HG02610 (cell line): ENCODE measurements around the gene GNG7.
"Not testable (repeated sequence)": the region's sequence is repeated elsewhere in the genome, so short reads cannot be mapped to it uniquely, and the experiment has no call there.

Source experiments
- ATAC-seq: cut with Tn5 transposase; IDR thresholded peaks from one replicate; pipeline ENCODE4 v1.9.1; 2021; ENCODE audit warnings: mild to moderate bottlenecking, moderate library complexity; ENCODE audit not compliant: unreplicated experiment

GNG7 gene

DNA sequence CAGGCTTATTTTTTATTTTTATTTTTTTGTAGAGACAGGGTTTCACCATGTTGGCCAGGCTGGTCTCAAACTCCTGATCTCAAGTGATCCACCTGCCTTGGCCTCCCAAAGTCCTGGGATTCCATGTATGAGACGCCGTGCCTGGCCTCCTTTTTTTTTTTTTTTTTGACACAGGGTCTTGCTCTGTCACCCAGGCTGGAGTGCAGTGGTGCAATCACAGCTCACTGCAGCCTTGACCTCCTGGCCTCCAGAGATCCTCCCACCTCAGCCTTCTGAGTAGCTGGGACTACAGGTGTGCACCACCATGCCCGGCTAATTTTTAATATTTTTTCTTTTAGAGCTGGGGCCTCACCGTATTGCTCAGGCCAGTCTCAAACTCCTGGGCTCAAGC is 159.4 kb downstream of the GNG7 start:
- not testable (repeated sequence) for ATAC-seq

DNA sequence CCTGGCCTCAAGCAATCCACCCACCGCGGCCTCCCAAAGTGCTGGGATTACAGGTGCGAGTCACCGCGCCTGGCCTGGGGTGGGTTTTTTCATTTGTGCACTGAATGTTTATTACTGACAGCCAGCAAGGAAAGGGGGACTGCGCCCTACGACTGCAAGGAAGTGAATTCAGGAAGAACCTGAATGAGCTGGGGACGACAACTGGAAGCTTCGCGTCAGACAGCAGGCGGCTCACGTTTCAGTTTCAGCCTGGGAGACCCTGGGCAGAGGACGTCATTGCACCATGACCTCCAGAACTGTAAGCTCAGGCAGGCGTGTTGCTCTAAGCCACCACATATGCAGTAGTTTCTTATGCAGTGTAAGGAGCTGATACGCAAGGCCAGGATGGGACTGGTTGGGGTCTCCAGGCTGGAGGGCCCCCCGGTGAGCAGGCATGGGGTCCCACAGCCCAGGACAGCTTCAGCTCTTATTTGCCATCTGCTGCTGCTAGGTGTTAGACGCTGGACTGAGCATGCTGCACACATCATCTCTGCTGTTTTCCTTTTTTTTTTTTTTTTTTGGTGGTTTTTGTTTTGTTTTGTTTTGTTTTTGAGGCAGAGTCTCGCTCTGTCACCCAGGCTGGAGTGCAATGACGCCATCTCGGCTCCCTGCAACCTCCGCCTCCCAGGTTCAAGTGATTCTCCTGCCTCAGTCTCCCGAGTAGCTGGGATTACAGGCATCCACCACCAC is 160.0 kb downstream of the GNG7 start:
- ATAC-seq = no peak

DNA sequence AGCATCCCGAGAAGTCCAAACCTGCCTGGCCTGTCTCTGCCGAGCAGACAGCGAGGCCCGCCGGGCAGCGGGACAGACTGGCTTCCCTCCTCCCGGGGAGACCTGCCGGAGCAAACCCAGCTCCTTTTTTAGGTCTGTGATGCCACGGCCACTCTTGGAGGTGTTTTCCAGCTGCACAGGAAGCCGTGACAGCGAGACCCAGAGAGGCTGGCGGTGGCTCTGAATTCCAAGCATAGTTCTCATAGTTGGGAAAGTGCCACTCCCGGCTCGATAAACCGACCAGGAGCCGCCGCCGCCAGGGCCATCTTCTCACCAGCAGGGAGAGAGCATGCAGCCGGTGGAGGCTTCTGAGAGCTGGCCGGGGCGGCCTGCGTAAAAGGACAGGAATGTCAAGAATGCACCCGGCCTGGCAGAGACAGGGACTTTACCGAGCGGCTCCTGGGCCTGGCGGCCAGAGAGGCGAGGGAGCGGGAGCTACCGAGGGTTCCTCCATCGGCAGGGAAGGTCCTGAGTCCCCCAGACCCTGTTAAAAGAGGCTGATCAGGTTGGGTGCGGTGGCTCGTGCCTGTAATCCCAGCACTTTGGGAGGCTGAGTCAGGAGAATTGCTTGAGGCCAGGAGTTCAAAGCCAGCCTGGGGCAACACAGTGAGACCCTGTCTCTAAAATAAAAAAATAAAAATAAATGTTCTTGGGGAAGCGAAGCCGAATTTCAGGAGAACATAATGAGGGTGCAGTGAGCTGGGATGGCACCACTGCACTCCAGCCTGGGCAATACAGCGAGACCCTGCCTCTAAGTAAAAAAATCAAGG is 161.6 kb downstream of the GNG7 start:
- ATAC-seq = no peak

DNA sequence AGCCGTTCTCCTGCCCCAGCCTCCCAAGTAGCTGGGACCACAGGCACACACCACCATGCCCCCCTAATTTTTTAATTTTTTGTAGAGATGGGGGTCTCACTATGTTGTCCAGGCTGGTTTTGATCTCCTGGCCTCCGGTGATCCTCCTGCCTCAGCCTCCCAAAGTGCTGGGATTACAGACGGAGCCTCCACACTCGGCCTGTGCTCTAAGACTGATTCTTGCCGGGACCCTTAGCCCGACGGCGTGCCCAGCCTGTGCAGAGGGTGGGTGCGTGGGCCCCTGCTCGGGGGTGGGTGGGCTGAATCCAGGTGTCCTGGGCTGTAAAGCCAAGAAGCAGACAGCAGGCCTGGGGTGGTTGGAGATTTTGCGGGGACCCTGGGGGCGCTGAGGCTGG is 162.2 kb downstream of the GNG7 start:
- ATAC-seq = no peak

DNA sequence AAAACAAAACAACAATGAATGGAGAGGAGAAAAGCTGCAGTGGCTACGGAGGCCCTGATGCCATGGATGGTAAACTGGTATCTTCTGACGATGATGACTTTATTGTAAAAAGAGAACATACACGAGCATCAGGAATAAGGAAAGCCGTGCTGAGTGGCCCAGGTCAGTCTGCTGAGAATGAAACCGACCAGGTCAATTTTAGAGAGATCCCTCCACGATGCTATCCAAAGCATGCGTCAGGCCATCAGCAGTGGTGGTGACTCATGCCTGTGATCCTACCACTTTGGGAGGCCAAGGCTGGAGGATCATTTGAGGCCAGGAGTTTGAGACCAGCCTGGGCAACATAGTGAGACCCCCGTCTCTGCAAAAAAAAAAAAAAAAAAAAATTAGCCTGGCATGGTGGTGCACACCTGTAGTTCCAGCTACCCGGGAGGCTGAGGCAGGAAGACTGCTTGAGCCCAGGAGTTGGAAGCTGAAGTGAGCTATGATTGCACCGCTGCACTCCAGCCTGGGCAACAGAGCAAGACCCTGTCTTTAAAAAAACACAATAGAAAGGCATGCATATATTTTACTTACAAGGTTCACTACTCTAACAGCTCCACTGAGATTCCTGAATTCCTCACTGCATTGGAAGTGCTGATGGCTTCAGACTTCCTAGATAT is 164.3 kb downstream of the GNG7 start:
- ATAC-seq = no peak

DNA sequence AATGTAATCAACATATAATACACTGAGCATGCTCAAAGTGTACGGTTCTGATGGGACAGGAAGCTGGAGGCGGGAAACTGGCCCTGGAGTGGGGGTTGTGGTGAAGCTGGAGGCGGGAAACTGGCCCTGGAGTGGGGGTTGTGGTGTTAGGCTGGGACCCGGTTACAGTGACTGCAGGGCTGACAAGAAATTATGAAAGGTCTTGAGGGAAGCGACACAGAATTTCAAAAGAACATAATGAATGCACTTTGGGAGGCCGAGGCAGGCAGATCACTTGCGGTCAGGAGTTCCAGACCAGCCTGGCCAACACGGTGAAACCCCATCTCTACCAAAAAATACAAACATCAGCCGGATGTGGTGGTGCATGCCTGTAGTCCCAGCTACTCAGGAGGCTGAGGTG is 164.9 kb downstream of the GNG7 start:
- not testable (repeated sequence) for ATAC-seq

DNA sequence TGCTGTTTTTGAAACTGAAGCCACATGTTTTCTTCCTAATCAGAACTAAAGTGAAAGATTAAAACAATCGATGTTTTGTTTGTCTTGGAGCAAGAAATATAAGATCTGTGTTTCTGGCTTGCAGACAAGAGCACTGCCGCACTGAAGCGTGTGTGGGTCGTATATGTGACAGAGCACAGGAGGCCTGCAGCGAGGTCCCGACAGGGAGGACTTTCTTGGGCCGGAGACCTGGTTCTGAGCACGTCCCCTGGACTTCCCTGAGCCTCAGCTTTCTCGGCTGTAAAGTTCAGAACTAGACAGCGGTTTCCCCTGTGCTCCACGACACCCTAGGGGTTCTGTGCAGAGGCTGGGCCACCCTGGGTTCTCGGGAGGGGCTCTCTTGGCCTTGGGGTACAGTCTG is 166.0 kb downstream of the GNG7 start:
- ATAC-seq = no peak

DNA sequence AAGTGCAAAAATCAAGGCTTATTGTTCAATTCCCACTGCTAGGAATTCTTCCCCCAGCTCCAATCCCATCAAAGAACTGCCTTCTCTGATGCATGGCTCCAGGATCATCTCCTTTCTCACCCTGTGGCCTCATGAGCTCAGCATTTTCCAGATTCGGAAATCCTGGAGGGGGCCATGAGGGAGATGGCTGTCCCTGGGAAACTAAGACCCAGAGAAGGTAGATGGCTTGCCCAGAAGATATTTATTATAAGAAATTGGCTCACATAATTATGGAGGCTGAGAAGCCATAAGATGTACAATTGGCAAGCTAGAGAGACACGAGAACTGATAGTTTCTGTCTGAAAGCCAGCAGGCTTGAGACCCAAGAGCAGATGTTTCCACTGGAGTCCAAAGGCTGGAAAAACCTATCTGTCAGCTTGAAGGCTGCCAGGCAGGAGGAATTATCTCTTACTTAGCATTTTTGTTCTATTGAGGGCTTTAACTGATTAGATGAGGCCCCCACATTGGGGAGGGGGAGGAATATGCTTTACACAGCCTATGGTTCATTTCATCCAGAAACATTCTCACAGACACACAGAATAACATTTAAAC is 168.0 kb downstream of the GNG7 start:
- no peak for ATAC-seq

DNA sequence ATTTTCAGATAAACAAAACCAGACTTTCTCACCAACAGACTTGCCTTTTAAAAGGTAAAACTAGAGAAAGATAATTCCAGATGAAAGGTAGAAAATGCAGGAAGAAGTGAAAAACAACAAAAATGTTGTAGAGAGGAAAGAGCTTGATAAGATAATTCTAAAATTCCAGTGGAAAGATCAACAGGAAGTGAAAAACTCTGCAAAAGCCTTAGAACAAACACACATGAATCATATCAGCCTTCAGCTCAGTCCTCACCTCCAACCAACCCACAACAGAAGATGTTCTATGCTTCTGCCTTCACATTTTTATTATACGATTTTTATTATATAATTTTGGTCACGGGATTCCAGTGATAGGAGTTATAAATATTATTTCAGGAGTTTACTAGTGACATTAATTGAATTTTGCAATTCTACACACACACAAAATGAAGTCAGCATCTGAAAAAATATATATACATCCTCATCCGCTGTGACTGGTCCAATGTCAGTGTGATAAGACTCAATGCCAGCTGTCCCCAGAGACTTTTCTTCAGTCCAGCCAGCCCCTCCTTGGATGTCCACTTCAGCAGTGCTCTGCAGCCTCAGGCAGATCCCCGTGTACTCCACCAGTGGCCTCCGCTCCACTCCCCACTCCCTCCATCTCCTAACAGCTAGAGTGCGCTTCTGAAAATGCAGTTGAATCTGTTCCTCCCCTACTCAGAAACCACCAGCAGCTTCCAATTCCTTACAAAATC is 168.6 kb downstream of the GNG7 start:
- no peak for ATAC-seq

DNA sequence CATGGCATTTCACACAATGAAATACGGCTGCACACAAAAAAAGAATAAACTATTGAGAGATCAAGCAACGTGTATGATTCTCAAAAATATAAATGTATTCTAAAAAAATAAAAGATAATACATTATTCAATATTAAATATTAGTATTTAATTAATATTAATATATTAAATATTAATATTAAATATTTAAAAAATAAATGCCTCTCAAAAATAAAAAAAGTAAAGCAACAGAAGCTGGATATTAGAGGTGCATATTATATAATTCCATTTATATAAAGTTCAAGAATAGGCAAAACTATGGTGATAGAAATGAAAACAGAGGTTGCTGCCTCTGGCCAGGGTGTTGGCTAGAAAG is 169.4 kb downstream of the GNG7 start:
- no peak for ATAC-seq

DNA sequence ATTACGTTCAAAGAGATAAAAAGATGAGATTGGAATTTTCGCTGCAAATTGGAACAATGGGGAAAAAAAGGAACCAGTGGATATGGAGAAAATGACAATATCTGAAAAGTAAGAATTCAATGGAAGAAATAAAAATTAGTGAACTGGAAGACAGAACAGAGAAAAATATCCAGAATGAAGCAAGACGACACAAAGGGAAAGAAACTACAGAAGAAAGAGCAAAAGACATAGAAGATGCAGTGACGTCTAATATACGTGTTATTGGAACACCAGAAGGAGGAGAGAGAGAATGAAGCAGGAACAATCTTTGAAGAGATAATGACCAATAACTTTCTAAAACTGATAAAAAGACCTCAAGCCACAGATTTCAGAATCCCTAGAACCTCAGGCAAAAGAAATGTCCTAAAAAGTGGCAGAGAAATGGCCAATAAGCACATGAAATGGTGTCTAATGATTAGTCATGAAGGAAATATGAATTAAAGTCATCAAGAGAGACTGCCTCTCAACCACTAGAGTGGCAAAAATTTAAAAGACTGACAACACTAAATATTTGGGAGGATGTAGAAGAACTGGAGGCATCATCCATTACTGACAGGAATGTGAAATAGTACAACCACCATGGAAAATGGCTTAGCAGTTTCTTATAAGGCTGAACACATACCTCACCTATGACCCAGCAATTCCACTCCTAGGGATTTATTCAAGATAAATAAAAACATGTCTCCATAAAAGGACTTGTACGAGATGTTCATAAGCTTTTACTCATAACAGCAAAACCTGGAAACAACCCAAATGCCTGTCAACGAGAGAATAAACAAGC is 170.0 kb downstream of the GNG7 start:
- ATAC-seq = no peak

DNA sequence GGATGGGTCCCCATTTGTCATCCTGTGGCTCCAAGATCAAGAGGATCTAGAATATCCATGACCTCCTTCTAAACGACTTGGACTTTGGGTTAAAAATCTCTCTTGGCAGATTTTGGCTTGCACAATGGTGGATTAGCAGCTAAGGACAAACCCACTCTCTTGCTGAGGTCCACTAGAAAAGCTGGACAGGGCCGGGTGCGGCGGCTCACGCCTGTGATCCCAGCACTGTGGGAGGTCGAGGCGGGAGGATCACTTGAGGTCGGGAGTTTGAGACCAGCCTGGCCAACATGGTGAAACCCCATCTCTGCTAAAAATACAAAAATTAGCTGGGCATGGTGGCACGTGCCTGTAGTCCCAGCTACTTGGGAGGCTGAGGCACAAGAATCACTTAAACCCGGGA is 172.6 kb downstream of the GNG7 start:
- not testable (repeated sequence) for ATAC-seq

DNA sequence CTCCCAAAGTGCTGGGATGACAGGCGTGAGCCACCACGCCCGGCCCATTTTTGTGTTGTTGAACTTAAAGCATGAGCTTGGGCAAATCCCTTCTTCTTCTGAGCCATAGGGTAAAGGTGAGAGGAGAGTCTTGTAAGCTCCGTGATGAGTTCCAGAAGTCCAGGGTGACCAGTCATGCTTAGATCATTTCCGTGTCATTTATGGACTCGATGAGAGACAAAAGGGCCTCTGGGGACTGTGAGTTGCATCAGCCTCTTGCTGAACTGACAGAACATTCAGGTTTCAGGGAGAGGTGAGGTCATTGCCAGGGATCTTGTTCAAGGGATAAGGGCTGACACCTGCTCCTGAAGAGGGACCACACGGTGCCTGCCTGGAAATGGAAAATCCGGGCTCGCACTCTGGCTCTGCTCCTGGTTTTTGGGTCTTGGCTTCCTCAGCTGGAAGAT is 173.0 kb downstream of the GNG7 start:
- no peak for ATAC-seq

DNA sequence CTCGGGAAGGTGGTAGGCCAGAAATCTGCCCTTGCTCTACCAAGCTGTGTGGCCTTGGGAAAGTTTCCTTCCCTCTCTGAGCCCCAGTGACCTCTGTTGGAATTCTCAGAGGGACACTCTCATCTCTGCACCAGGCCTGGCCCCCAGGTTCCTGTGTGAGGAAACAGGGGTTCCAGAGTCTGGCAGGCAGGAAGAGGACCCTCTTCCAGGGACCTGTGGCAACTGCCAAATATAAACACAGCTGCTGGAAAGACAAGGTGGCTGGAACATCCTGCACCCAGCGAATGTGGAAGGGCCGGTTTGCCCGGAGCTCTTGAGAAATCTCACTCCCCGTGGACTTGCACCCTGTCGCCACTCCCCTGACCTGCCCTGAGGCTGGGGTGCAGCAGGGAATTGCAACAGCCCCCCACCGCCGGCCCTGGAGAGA is 173.8 kb downstream of the GNG7 start:
- ATAC-seq = no peak

DNA sequence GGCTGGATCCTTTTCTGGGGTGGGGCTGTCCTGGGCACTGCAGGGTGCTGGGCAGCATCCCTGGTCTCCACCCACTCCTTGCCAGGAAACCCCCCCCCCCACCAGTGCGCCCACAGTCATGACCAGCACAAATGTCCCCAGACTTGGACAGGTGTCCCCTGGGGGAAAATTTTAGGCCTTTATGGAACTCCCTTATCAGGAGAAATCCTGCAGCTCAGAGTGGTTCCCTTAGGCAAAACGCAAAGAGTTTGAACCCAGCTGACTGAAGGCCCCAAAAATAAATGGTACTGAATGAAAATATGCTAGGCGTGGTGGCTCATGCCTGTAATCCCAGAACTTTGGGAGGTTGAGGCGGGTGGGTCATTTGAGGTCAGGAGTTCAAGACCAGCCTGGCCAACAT is 174.8 kb downstream of the GNG7 start:
- no peak for ATAC-seq

DNA sequence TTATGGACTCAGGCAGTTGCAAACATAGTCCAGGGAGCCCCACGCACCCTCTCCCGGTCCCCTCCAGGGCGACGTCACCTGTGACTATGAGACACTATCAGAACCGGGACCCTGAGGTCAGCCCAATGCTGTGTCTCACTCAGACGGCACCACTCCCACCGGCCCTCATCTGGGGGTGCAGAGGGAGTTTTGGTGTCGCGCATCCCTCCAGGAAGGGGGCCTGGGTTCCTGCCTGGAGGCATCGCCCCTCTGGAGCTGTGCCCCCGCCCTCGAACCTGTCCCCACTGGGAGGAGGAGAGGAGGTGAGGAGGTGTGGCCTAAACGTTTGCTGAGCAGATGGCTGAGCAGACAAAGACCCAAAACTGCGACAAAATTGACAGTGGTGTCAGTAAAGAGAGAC is 175.3 kb downstream of the GNG7 start:
- ATAC-seq = no peak

DNA sequence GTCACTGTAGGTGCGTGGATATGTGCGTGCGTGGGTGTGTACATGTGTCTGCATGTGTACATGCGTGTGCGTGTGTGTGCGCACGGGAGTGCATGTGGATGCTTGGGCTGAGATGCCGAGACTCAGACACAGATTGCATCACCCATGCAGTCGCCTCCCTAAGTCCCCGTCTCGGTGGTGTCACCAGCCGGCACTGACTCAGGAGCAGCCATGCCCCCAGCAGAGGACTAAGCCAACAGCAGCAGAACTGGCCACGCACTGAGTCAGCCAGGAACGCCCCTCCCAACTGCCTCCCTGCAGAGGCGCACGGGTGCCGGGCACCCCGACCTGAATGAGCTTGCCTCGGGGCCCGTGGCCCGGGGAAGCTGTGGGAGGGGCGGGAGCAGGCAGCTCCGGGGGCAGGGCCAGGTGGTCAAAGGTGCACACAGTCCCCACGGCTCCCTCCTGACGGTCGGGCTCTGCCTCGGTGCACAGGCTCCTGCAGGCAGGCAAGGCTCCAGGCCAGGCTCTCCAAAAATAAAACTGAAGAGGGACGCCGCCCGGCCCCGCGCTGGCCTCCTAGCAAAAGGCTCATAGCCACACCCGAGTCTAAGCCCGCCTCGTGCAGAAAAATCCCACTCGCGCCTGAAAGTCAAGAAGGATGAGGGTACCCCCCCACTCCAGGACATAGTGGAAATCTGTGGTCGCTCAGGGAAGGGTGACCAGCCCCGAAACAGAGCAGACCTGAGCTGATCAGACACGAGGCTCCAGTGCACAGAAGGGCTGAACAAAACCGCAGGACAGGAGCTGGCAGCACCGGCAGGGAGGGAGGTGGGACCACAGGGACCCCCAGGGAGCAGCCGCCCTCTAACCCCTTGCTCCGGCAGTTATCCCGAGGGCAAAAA is 177.4 kb downstream of the GNG7 start:
- ATAC-seq = no peak

DNA sequence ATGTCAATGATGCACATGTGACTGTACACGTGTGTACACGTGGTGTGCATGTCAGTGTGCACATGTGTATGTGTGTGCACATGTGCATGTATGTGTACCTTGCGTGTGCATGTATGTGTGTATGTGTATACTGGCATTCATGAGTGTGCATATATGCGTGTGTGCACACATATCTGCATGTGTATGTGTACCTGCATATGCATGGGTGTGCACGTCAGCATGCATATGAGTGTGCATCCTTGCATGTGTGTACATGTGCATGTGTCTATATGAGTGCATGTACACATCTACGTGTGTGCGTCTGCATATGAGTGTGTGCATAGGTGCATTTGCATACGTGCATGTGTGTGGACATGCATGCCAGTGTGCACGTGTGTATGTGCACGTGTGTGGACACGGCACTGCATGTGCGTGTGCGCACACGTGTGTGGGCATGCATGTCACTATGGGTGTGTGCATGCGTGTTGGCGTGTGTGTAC is 178.1 kb downstream of the GNG7 start:
- ATAC-seq = no peak
